Smooth muscle cell (in vitro differentiated cells): Measurements from ENCODE around the gene SND1. TPM values are rescaled to one million over a fixed set of nuclear protein-coding genes. Genes with fewer than 3 reads are reported as not detected.
A peak's percentile ranks its signal among the peaks of the same experiment; 100 is the strongest.

Experiments
- DNase-seq: peaks from one replicate; lab custom pipeline; 2025; ENCODE audit not compliant: unreplicated experiment; lab: John Stamatoyannopoulos, UW
- H2AFZ ChIP-seq: fragments of 200-600 bp; sonication (generic); 2 replicates; pipeline ENCODE4 v1.6.0; 2016; ENCODE audit warnings: antibody characterized with exemption, low read depth, mild to moderate bottlenecking
- H3F3A ChIP-seq: fragments of 200-600 bp; sonication (generic); 2 replicates; pipeline ENCODE4 v1.6.0; 2017; ENCODE audit warnings: antibody characterized with exemption, low read depth
- H3K27ac ChIP-seq: fragments of 200-600 bp; sonication (generic); 2 replicates; pipeline ENCODE4 v1.5.1; 2016; ENCODE audit warnings: low read depth, mild to moderate bottlenecking
- H3K27me3 ChIP-seq: fragments of 200-600 bp; sonication (generic); 2 replicates; pipeline ENCODE4 v1.6.1; 2016; ENCODE audit warnings: low read depth, mild to moderate bottlenecking
- H3K36me3 ChIP-seq: fragments of 200-600 bp; sonication (generic); 2 replicates; pipeline ENCODE4 v1.5.1; 2016; ENCODE audit warnings: low read depth
- H3K4me1 ChIP-seq: fragments of 200-600 bp; sonication (generic); 2 replicates; pipeline ENCODE4 v1.5.1; 2016; ENCODE audit warnings: low read depth
- H3K4me2 ChIP-seq: fragments of 200-600 bp; sonication (generic); 2 replicates; pipeline ENCODE4 v1.6.0; 2016; ENCODE audit warnings: mild to moderate bottlenecking
- H3K4me3 ChIP-seq: fragments of 200-600 bp; sonication (generic); 2 replicates; pipeline ENCODE4 v1.5.1; 2016; ENCODE audit warnings: mild to moderate bottlenecking
- H3K79me2 ChIP-seq: fragments of 200-600 bp; sonication (generic); 2 replicates; pipeline ENCODE4 v1.6.0; 2016; ENCODE audit warnings: low read depth, mild to moderate bottlenecking
- H3K9ac ChIP-seq: fragments of 200-600 bp; sonication (generic); 2 replicates; pipeline ENCODE4 v1.6.0; 2016; ENCODE audit warnings: low read depth
- H3K9me3 ChIP-seq: fragments of 200-600 bp; sonication (generic); replicated peaks from 2 replicates; pipeline ENCODE4 v1.5.1; 2016; ENCODE audit warnings: low read depth
- H4K20me1 ChIP-seq: fragments of 200-600 bp; sonication (generic); 2 replicates; pipeline ENCODE4 v1.6.0; 2016; ENCODE audit warnings: low read depth
- WGBS: methylation state at CpG from one replicate; pipeline ENCODE4 v1.1.7; 2016; ENCODE audit warnings: low lambda C conversion rate; 5-methylcytosine and 5-hydroxymethylcytosine counted together
- polyA plus RNA-seq: library from polyadenylated mRNA; unstranded; fragments of >200 nt; fragmentation: Nextera tagmentation; extraction: Ambion mirVana; gene quantifications from 2 replicates; pipeline ENCODE4 v1.2.1, GENCODE V29; 2016
- total RNA-seq: library from RNA; depleted of rRNA; stranded (reverse); fragments of >200 nt; gene quantifications from 2 replicates; pipeline ENCODE4 v1.2.3, GENCODE V29; 2014
- TF ChIP-seq, protein P1 (sequence below): fragments of 200-600 bp; sonication (generic); IDR thresholded peaks from 2 replicates; pipeline ENCODE4 v1.5.1; 2017; ENCODE audit warnings: borderline replicate concordance, mild to moderate bottlenecking, antibody characterized with exemption; ENCODE audit not compliant: insufficient read depth, poor library complexity, severe bottlenecking

Gene SND1
- total and polyA plus RNA-seq, 2 experiments from 2014 or later: 129 to 136 TPM

DNA sequence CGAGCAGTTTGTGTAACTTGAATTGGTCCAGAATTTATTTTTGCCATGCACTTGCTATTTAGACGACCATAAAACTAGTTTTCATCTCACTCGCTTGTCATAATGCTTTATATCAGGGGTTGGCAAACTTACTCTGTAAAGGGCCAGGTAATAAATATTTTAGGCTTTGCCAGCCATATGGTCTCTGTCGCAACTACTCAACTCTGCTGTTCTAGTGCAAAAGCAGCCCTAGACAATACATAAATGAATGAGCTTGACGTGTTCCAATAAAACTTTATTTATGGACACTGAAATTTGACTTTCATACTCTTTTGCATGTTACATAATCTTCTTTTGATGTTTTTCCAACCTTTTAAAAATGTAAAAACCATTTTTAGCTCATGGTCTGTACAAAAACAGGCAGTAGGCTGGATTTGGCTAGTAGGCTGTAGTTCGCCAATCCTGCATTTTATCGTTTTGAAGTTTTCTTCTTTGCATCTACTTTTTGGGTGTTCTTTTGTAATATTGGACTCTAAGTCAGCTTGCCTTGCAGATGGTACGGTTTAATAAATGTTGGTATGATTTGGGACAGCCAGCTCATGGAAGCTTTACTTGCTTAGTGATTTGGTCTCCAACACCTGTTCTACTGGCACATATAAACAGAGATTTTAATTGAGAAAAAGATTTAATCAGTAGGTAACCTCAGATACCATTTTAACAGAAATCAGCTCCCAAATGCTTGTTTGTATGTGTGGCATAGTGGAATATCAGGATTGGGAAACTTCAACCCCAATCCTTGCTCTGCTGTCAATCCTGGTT lies 25.6 kb downstream of the SND1 start:
- Histone ChIP-seq H3K36me3 (no peaks in the 10 kb centered on the region), H2AFZ (no peak overlapping the region), H3K9ac (no peak overlapping the region), H4K20me1 (peaks cover 99% of the 10 kb centered on the region), H3K27ac (peak overlapping the region; percentile 62), H3K4me3 (no peak overlapping the region), H3K9me3 (no peaks in the 10 kb centered on the region), H3K79me2 (peaks cover 98% of the 10 kb centered on the region), H3K4me2 (no peak overlapping the region), H3K4me1 (peaks cover 14% of the 10 kb centered on the region), H3K27me3 (no peaks in the 10 kb centered on the region), H3F3A (peaks cover 19% of the 10 kb centered on the region)
- no peak for DNase-seq
- WGBS: 96% methylated on average over 8 of the region's 8 CpGs
- TF ChIP-seq, protein P1, sequence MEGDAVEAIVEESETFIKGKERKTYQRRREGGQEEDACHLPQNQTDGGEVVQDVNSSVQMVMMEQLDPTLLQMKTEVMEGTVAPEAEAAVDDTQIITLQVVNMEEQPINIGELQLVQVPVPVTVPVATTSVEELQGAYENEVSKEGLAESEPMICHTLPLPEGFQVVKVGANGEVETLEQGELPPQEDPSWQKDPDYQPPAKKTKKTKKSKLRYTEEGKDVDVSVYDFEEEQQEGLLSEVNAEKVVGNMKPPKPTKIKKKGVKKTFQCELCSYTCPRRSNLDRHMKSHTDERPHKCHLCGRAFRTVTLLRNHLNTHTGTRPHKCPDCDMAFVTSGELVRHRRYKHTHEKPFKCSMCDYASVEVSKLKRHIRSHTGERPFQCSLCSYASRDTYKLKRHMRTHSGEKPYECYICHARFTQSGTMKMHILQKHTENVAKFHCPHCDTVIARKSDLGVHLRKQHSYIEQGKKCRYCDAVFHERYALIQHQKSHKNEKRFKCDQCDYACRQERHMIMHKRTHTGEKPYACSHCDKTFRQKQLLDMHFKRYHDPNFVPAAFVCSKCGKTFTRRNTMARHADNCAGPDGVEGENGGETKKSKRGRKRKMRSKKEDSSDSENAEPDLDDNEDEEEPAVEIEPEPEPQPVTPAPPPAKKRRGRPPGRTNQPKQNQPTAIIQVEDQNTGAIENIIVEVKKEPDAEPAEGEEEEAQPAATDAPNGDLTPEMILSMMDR: no peak

DNA sequence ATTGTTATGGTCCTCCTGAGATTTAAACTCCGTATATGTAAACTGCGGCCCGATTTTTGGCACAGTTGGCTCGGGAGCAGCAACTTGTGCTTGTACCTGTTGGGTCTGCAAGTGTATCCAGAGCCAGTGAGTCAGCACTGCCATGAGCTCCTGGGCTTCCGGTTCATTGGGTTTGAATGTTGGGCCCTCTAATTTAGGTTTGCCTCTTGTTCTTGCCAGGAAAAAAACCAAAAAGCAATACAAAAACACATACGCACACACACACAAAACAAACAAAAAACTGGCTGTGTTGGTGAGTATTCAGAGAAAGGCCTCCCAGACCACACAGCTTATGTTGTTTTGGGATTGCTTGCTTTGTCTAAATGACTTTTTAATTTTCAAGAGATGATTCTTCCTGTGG lies 26.3 kb downstream of the SND1 start:
- WGBS: 98% methylated on average over 6 of the region's 6 CpGs
- H3K27me3 ChIP-seq: no peaks in the 10 kb centered on the region
- peaks cover 100% of the 10 kb centered on the region for H4K20me1 ChIP-seq
- peak overlapping the region; percentile 30 for H3K4me2 ChIP-seq
- peaks cover 19% of the 10 kb centered on the region for H3F3A ChIP-seq
- no peaks in the 10 kb centered on the region for H3K36me3 ChIP-seq
- DNase-seq: no peak
- peaks cover 98% of the 10 kb centered on the region for H3K79me2 ChIP-seq
- no peak overlapping the region for H3K9ac ChIP-seq
- H3K27ac ChIP-seq: peak overlapping the region; percentile 62
- TF ChIP-seq, protein P1: no peak
- no peaks in the 10 kb centered on the region for H3K9me3 ChIP-seq
- peaks cover 14% of the 10 kb centered on the region for H3K4me1 ChIP-seq
- no peak overlapping the region for H3K4me3 ChIP-seq
- H2AFZ ChIP-seq: no peak overlapping the region

DNA sequence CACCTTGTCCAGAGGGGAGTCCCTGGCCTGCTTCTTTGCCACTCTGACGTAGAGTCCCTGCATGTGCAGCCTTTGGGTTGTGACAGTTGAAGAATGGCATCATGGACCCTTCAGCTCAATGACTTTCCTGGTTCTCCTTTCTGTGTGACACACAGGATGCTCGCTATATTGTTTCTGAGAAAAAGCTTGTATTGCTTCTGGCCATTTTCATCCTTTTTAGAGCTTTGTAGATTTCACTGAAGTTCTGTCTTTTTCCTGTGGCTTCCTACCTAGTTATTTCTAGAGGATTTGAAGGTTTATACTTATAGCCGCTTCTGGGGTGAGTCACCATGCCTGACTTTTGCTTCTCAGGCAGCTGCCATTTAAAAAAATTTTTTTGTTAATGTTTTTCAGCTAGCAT lies 27.0 kb downstream of the SND1 start:
- no peak overlapping the region for H3K9ac ChIP-seq
- peaks cover 19% of the 10 kb centered on the region for H3K4me1 ChIP-seq
- peak overlapping the region; percentile 30 for H3K4me2 ChIP-seq
- TF ChIP-seq, protein P1: no peak
- H3K27me3 ChIP-seq: no peaks in the 10 kb centered on the region
- WGBS: 47% methylated on average over 3 of the region's 3 CpGs
- H3K79me2 ChIP-seq: peaks cover 98% of the 10 kb centered on the region
- no peaks in the 10 kb centered on the region for H3K9me3 ChIP-seq
- H2AFZ ChIP-seq: no peak overlapping the region
- peaks cover 100% of the 10 kb centered on the region for H4K20me1 ChIP-seq
- H3K36me3 ChIP-seq: no peaks in the 10 kb centered on the region
- no peak for DNase-seq
- peak overlapping the region; percentile 62 for H3K27ac ChIP-seq
- H3F3A ChIP-seq: peaks cover 19% of the 10 kb centered on the region
- H3K4me3 ChIP-seq: no peak overlapping the region

DNA sequence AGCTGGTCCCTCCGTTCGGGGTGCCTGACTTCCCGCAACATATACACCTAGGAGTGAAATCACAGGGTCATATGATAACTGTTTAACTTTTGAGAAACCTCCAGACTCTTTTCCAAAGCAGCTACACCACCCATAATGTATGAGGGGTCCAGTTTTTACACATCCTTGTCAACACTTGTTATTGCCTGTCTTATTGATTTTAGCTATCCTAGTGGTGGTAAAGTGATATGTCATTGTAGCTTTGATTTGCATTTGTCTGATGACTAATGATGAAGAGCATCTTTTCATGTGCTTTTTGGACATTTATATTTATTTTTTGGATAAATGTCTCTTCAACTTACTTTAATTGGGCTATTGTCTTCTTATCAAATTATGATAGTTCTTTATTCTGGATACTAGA lies 29.0 kb downstream of the SND1 start:
- no peak overlapping the region for H3K9ac ChIP-seq
- no peak overlapping the region for H3K4me3 ChIP-seq
- no peak overlapping the region for H3K27ac ChIP-seq
- peaks cover 19% of the 10 kb centered on the region for H3F3A ChIP-seq
- no peaks in the 10 kb centered on the region for H3K36me3 ChIP-seq
- peaks cover 98% of the 10 kb centered on the region for H3K79me2 ChIP-seq
- H3K4me2 ChIP-seq: no peak overlapping the region
- no peaks in the 10 kb centered on the region for H3K27me3 ChIP-seq
- 98% methylated on average over 3 of the region's 3 CpGs for WGBS
- peaks cover 100% of the 10 kb centered on the region for H4K20me1 ChIP-seq
- H3K4me1 ChIP-seq: peaks cover 22% of the 10 kb centered on the region
- no peak overlapping the region for H2AFZ ChIP-seq
- TF ChIP-seq, protein P1: no peak
- DNase-seq: no peak
- no peaks in the 10 kb centered on the region for H3K9me3 ChIP-seq
